HFFc6 (cell line): ENCODE data around the gene NOSTRIN. TPM values are rescaled to one million over a fixed set of nuclear protein-coding genes. Genes with fewer than 3 reads are reported as not detected.

Experiments used
- DNase-seq: peaks from one replicate; pipeline ENCODE4 v3.0.0-alpha.2; 2018
- H3K27ac Mint-ChIP-seq: 2 replicates; pipeline ENCODE4 v1.8.0; 2020; ENCODE audit warnings: mild to moderate bottlenecking, mixed read lengths
- H3K27me3 Mint-ChIP-seq: 2 replicates; pipeline ENCODE4 v1.8.0; 2021; ENCODE audit warnings: mild to moderate bottlenecking, moderate library complexity, mixed read lengths; ENCODE audit not compliant: insufficient read depth
- H3K36me3 Mint-ChIP-seq: 2 replicates; pipeline ENCODE4 v1.8.0; 2021; ENCODE audit warnings: low read depth, mixed read lengths
- H3K4me1 Mint-ChIP-seq: 2 replicates; pipeline ENCODE4 v1.8.0; 2020; ENCODE audit warnings: low read depth, mixed read lengths
- H3K4me3 Mint-ChIP-seq: 2 replicates; pipeline ENCODE4 v1.8.0; 2020; ENCODE audit warnings: mild to moderate bottlenecking, moderate library complexity, mixed read lengths
- H3K9me3 Mint-ChIP-seq: 2 replicates; pipeline ENCODE4 v1.8.0; 2020; ENCODE audit warnings: mild to moderate bottlenecking, mixed read lengths
- CTCF ChIP-seq: fragments of 200-600 bp; sonication (generic); IDR thresholded peaks from 2 replicates; pipeline ENCODE4 v1.5.0; 2021; ENCODE audit warnings: antibody characterized with exemption, mild to moderate bottlenecking
- total RNA-seq, 6 experiments: library from RNA; stranded (reverse); fragmentation: NEBNext Ultra II Directional; extraction: Animal tissue kit (Norgen Biotek cat#: 25700); gene quantifications; 2 replicates in 1 of 6; 3 replicates in 5 of 6; pipeline ENCODE4 v1.2.3, GENCODE V29; 2021

NOSTRIN gene
- total RNA-seq, 6 experiments from 2014 or later = not detected

GRCh38 chr2:168821992-168822391 is 19.6 kb downstream of the NOSTRIN start:
- Mint-ChIP-seq H3K36me3 (no peaks in the 10 kb centered on the region), H3K4me1 (peaks cover 18% of the 10 kb centered on the region), H3K27me3 (peaks cover 2% of the 10 kb centered on the region; the same call in 1 of the 2 replicates), H3K9me3 (no peaks in the 10 kb centered on the region), H3K27ac (no peak overlapping the region), H3K4me3 (no peak overlapping the region)
- no peak for DNase-seq
- no peak for TF ChIP-seq CTCF

GRCh38 chr2:168825126-168825525 is 22.7 kb downstream of the NOSTRIN start:
- Mint-ChIP-seq H3K27ac (no peak overlapping the region), H3K9me3 (no peaks in the 10 kb centered on the region), H3K4me1 (no peaks in the 10 kb centered on the region), H3K4me3 (no peak overlapping the region), H3K27me3 (peaks cover 4% of the 10 kb centered on the region), H3K36me3 (no peaks in the 10 kb centered on the region)
- DNase-seq = no peak
- no peak for TF ChIP-seq CTCF

GRCh38 chr2:168830958-168831357 is 28.5 kb downstream of the NOSTRIN start:
- DNase-seq = no peak
- no peaks in the 10 kb centered on the region for H3K36me3 Mint-ChIP-seq
- H3K27ac Mint-ChIP-seq = no peak overlapping the region

GRCh38 chr2:168831662-168832061 is 29.2 kb downstream of the NOSTRIN start:
- no peak for DNase-seq
- no peak overlapping the region for H3K4me3 Mint-ChIP-seq
- H3K4me1 Mint-ChIP-seq = no peaks in the 10 kb centered on the region
- peaks cover 2% of the 10 kb centered on the region for H3K27me3 Mint-ChIP-seq
- no peak overlapping the region for H3K27ac Mint-ChIP-seq
- no peaks in the 10 kb centered on the region for H3K9me3 Mint-ChIP-seq
- TF ChIP-seq CTCF = no peak
- H3K36me3 Mint-ChIP-seq = no peaks in the 10 kb centered on the region

More at GRCh38 chr2:168830958-168831357, 28.5 kb downstream of the NOSTRIN start:
- Mint-ChIP-seq H3K4me1 (no peaks in the 10 kb centered on the region), H3K4me3 (no peak overlapping the region), H3K27me3 (peaks cover 2% of the 10 kb centered on the region), H3K9me3 (no peaks in the 10 kb centered on the region)
- no peak for TF ChIP-seq CTCF

GRCh38 chr2:168835969-168836368 is 33.5 kb downstream of the NOSTRIN start:
- TF ChIP-seq CTCF = no peak
- H3K4me1 Mint-ChIP-seq = no peaks in the 10 kb centered on the region
- H3K4me3 Mint-ChIP-seq = no peak overlapping the region
- no peaks in the 10 kb centered on the region for H3K36me3 Mint-ChIP-seq
- H3K9me3 Mint-ChIP-seq = no peaks in the 10 kb centered on the region
- no peak for DNase-seq
- H3K27me3 Mint-ChIP-seq = no peaks in the 10 kb centered on the region; the same call in 1 of the 2 replicates
- H3K27ac Mint-ChIP-seq = no peak overlapping the region

GRCh38 chr2:168841445-168841844 is 39.0 kb downstream of the NOSTRIN start:
- H3K9me3 Mint-ChIP-seq = no peaks in the 10 kb centered on the region
- DNase-seq = no peak
- H3K4me1 Mint-ChIP-seq = no peaks in the 10 kb centered on the region
- H3K4me3 Mint-ChIP-seq = no peak overlapping the region
- no peak for TF ChIP-seq CTCF
- no peak overlapping the region for H3K27ac Mint-ChIP-seq
- no peaks in the 10 kb centered on the region for H3K36me3 Mint-ChIP-seq
- no peaks in the 10 kb centered on the region; the same call in none of the 2 replicates for H3K27me3 Mint-ChIP-seq
